Hepatocyte (in vitro differentiated cells): ENCODE data around the gene NME3. TPM values are rescaled to one million over a fixed set of nuclear protein-coding genes. Genes with fewer than 3 reads are reported as not detected.

Experiments used
- DNase-seq: peaks from one replicate; pipeline ENCODE4 v3.0.0-alpha.2; 2016; ENCODE audit warnings: low spot score
- H2AFZ ChIP-seq: fragments of 200-600 bp; sonication (generic); 2 replicates; pipeline ENCODE4 v1.6.0; 2016; ENCODE audit warnings: antibody characterized with exemption, mild to moderate bottlenecking
- H3K27ac ChIP-seq: fragments of 200-600 bp; sonication (generic); 2 replicates; pipeline ENCODE4 v1.5.1; 2016; ENCODE audit warnings: mild to moderate bottlenecking
- H3K27me3 ChIP-seq: fragments of 200-600 bp; sonication (generic); 2 replicates; pipeline ENCODE4 v1.6.1; 2016
- H3K36me3 ChIP-seq: fragments of 200-600 bp; sonication (generic); replicated peaks from 2 replicates; pipeline ENCODE4 v1.5.1; 2016; ENCODE audit warnings: low read depth; ENCODE audit not compliant: insufficient read depth
- H3K4me1 ChIP-seq: fragments of 200-600 bp; sonication (generic); 2 replicates; pipeline ENCODE4 v1.5.1; 2016; ENCODE audit warnings: mild to moderate bottlenecking, moderate library complexity; ENCODE audit not compliant: insufficient read depth
- H3K4me2 ChIP-seq: fragments of 200-600 bp; sonication (generic); 2 replicates; pipeline ENCODE4 v1.6.0; 2016
- H3K4me3 ChIP-seq: fragments of 200-600 bp; sonication (generic); 2 replicates; pipeline ENCODE4 v1.5.1; 2016; ENCODE audit warnings: mild to moderate bottlenecking
- H3K79me2 ChIP-seq: fragments of 200-600 bp; sonication (generic); 2 replicates; pipeline ENCODE4 v1.6.0; 2017; ENCODE audit warnings: mild to moderate bottlenecking
- H3K9me2 ChIP-seq: fragments of 200-600 bp; sonication (generic); replicated peaks from 2 replicates; pipeline ENCODE4 v1.6.0; 2017; ENCODE audit warnings: mild to moderate bottlenecking; ENCODE audit not compliant: insufficient read depth
- H3K9me3 ChIP-seq: fragments of 200-600 bp; sonication (generic); 2 replicates; pipeline ENCODE4 v1.5.1; 2016; ENCODE audit warnings: low read depth, mild to moderate bottlenecking
- H4K20me1 ChIP-seq: fragments of 200-600 bp; sonication (generic); 2 replicates; pipeline ENCODE4 v1.6.0; 2016; ENCODE audit warnings: mild to moderate bottlenecking; ENCODE audit not compliant: insufficient read depth, poor library complexity, severe bottlenecking
- EZH2 ChIP-seq: fragments of 200-600 bp; sonication (generic); IDR thresholded peaks from 2 replicates; pipeline ENCODE4 v1.6.1; 2016; ENCODE audit warnings: antibody characterized with exemption, mild to moderate bottlenecking, borderline replicate concordance
- EZH2phosphoT487 ChIP-seq: fragments of 200-600 bp; sonication (generic); IDR thresholded peaks from one replicate; pipeline ENCODE4 v1.6.1; 2018; ENCODE audit warnings: antibody characterized with exemption, mild to moderate bottlenecking, low read depth, moderate library complexity; ENCODE audit not compliant: unreplicated experiment, severe bottlenecking
- WGBS: methylation state at CpG from one replicate; pipeline ENCODE4 v1.1.6; 2016; ENCODE audit warnings: low lambda C conversion rate; ENCODE audit errors: missing lambda C conversion rate; 5-methylcytosine and 5-hydroxymethylcytosine counted together
- polyA plus RNA-seq: library from polyadenylated mRNA; unstranded; fragments of >200 nt; fragmentation: Nextera tagmentation; extraction: Ambion mirVana; gene quantifications from 2 replicates; pipeline ENCODE4 v1.2.1, GENCODE V29; 2016
- total RNA-seq: library from RNA; depleted of rRNA; stranded (reverse); fragments of >200 nt; gene quantifications from 2 replicates; pipeline ENCODE4 v1.2.3, GENCODE V29; 2014
- TF ChIP-seq, protein P1 (sequence below): fragments of 200-600 bp; sonication (generic); IDR thresholded peaks from 2 replicates; pipeline ENCODE4 v1.5.1; 2016; ENCODE audit warnings: antibody characterized with exemption, mild to moderate bottlenecking; ENCODE audit not compliant: poor library complexity

NME3 gene
- total and polyA plus RNA-seq, 2 experiments from 2014 or later, result 34.8 to 86.6 TPM

DNA sequence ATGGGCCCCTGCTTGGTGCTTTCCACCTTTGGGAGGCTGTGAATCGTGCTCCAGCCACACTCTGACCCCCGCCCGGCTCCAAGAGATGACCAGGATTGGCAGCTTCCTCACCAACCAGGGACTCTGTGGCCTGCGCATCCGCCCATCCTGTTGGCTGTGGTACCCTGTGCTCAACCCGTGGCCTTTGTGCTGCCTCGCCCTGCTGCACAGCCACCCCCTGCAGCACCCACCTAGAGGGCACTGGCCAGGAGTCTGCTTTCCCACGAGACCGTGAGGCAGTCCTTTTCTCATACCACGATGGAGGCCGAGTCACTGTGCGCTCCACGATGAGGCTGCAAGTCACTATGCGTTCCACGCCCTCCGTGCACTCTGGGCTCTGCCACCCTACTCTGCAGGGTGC lies 19.4 kb downstream of the NME3 start:
- no peaks in the 10 kb centered on the region for H3K79me2 ChIP-seq
- no peak overlapping the region for H3K27ac ChIP-seq
- H3K27me3 ChIP-seq, result no peaks in the 10 kb centered on the region
- 93% methylated on average over 16 of the region's 16 CpGs for WGBS
- no peaks in the 10 kb centered on the region for H3K9me2 ChIP-seq
- no peak overlapping the region for H3K4me3 ChIP-seq
- no peak overlapping the region for H2AFZ ChIP-seq
- TF ChIP-seq EZH2phosphoT487 (no peak), EZH2 (no peak)
- TF ChIP-seq, protein P1, sequence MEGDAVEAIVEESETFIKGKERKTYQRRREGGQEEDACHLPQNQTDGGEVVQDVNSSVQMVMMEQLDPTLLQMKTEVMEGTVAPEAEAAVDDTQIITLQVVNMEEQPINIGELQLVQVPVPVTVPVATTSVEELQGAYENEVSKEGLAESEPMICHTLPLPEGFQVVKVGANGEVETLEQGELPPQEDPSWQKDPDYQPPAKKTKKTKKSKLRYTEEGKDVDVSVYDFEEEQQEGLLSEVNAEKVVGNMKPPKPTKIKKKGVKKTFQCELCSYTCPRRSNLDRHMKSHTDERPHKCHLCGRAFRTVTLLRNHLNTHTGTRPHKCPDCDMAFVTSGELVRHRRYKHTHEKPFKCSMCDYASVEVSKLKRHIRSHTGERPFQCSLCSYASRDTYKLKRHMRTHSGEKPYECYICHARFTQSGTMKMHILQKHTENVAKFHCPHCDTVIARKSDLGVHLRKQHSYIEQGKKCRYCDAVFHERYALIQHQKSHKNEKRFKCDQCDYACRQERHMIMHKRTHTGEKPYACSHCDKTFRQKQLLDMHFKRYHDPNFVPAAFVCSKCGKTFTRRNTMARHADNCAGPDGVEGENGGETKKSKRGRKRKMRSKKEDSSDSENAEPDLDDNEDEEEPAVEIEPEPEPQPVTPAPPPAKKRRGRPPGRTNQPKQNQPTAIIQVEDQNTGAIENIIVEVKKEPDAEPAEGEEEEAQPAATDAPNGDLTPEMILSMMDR, result no peak
- no peaks in the 10 kb centered on the region for H3K36me3 ChIP-seq
- no peaks in the 10 kb centered on the region for H4K20me1 ChIP-seq
- no peak for DNase-seq
- no peak overlapping the region for H3K4me2 ChIP-seq
- H3K4me1 ChIP-seq, result no peaks in the 10 kb centered on the region
- no peaks in the 10 kb centered on the region for H3K9me3 ChIP-seq

DNA sequence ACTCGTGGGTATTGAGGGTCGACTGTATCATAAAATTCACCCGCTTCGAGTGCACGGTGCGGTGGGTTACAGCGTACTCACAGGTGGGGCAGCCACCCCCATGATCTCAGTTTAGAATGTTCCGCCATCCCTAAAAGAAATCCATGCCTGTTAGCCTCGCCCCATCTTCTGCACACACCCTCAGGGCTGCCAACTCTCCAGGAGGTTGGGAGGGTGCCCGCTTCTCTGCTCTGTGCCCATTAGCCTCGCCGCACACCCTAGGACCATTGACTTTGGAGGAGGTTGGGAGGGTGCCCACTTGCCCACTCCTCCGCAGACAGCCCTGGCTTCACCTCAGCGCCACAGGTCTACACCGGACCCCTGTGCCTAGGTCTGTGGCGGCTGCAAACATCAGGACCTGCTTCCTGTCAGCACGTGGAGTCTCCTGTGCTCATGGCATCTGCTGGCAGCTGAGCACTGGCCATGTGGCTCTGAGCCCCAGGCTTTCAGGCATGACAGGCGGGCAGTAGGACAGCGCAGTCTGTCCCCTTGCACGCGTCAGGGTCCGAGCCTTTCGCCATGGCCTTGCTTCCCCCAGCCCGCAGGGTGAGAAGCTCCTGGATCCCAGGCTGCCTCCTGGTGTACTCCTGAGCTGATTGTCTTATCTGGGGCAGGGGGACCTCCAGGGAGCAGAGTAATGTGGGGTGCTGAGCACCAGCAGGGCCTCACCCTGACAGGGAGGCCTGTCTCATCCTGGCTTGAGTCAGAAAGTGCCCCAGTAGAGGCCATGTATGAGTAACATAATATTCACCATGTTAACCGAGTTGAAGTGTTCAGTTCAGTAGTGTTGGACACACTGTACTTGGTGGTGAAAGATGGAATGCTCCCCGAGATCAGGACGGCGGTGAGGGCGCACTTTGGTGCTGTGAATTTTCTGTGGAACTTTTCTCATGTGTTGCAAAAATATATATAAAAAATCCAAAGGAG lies 21.9 kb downstream of the NME3 start:
- H3K27me3 ChIP-seq, result no peaks in the 10 kb centered on the region
- DNase-seq, result no peak
- no peaks in the 10 kb centered on the region for H4K20me1 ChIP-seq
- no peak overlapping the region for H3K27ac ChIP-seq
- TF ChIP-seq EZH2phosphoT487, result no peak
- no peak for TF ChIP-seq EZH2
- TF ChIP-seq, protein P1, result no peak
- no peaks in the 10 kb centered on the region for H3K9me3 ChIP-seq
- 97% methylated on average over 29 of the region's 29 CpGs for WGBS
- no peaks in the 10 kb centered on the region for H3K4me1 ChIP-seq
- no peak overlapping the region for H2AFZ ChIP-seq
- no peak overlapping the region for H3K4me3 ChIP-seq
- no peaks in the 10 kb centered on the region for H3K9me2 ChIP-seq
- no peak overlapping the region for H3K4me2 ChIP-seq
- no peaks in the 10 kb centered on the region for H3K36me3 ChIP-seq
- H3K79me2 ChIP-seq, result no peaks in the 10 kb centered on the region

DNA sequence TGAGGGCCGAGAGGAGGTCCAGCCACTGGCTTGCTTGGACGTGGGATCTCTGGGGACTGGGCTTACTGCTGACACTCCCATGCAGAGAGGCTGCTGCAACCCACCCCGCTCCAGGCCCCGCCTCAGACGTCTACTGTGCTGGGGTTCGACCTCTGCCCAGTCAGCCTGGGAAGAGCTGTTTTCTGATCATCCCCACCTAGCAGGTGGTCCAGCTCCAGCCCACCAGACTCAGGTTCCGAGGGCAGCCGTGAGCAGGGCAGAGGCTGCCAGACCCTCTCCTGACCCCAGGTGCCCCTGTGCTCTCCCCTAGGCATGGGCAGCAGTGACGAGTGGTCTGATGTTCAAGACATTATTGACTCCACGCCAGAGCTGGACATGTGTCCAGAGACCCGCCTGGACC lies 23.4 kb downstream of the NME3 start:
- Histone ChIP-seq H3K4me2 (no peak overlapping the region), H4K20me1 (no peaks in the 10 kb centered on the region), H3K79me2 (no peaks in the 10 kb centered on the region), H3K27ac (no peak overlapping the region), H3K36me3 (no peaks in the 10 kb centered on the region), H3K9me3 (no peaks in the 10 kb centered on the region), H3K9me2 (no peaks in the 10 kb centered on the region), H3K27me3 (no peaks in the 10 kb centered on the region), H3K4me1 (no peaks in the 10 kb centered on the region), H2AFZ (no peak overlapping the region), H3K4me3 (no peak overlapping the region)
- WGBS, result 92% methylated on average over 11 of the region's 11 CpGs
- TF ChIP-seq EZH2phosphoT487 (no peak), EZH2 (no peak)
- TF ChIP-seq, protein P1, result no peak
- no peak for DNase-seq
